Measurements from ENCODE around the gene DEPP1.

DNA sequence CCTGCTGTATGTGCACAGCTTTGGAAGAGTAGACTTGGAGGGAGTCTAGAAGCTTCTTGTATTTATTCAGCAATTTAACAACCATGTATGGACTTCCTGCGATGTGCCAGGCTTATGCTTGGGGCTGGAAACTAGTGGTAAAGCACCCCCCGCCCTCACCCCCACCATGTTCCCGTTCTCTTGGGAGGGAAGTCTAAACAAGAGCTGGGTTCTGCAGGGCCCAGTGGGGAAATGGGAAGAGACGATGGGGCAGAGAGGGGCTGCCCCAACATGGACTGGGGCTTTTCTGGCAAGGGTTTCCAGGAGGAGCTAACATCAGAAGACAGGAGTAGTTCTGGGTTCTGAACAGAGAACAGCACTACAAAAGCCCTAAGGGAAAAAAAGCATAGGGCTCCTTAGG is 11.0 kb downstream of the DEPP1 start:
- no peak for TF ChIP-seq CTCF (IDR thresholded peaks at IDR 0.05)
- TF ChIP-seq POLR2A (IDR thresholded peaks at IDR 0.05) = no peak
- no peak for TF ChIP-seq EP300 (IDR thresholded peaks at IDR 0.05)
